NOMO-1 treated with DMSO at 0.1 percent for 48 hours (cell line): ENCODE results near the gene NAA15.
"Not testable (repeated sequence)": the region's sequence is repeated elsewhere in the genome, so short reads cannot be mapped to it uniquely, and the experiment has no call there.

Experiments
- DNase-seq: peaks from one replicate; lab custom pipeline; 2025; ENCODE audit not compliant: unreplicated experiment; lab: John Stamatoyannopoulos, UW

NAA15 gene

DNA sequence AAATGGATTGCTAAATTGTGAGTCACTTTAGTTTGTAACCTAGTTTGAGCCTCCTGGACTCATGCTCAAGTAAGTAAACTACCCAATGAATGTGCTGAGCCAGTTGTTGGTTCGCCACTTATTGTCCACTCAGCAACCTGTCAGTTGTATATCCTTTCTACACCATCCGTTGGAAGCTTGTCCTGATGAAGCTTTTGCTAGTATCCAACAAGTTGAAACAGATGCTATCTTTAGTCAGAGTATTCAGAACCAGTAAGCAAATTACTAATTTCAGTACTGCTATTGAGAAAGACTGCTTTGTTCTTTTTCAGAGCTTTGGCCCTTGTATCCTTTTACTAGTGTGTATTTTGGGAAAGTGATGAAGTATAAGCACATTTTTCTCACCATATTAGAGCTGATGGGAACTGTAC lies 4.3 kb upstream of the NAA15 start:
- peak; percentile 45 for DNase-seq

DNA sequence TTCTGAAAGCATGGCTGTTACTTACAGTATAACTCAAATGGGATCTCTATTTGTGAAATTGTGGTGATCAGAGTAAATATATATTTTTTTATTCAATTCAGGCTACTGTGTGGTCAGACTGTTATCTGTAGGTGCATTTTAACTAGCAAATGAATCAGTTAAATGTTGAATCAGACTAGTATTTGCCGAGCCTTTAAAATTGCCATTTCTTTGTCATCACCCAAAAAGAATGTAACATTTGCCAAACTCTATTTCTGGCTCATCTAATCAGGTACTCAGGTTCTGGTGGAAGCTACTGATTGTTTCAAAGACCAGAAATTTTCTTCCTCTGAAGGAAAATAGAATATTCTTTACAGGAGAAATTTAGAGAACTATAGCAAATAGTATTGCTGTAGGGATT lies 1.8 kb upstream of the NAA15 start:
- no peak for DNase-seq

DNA sequence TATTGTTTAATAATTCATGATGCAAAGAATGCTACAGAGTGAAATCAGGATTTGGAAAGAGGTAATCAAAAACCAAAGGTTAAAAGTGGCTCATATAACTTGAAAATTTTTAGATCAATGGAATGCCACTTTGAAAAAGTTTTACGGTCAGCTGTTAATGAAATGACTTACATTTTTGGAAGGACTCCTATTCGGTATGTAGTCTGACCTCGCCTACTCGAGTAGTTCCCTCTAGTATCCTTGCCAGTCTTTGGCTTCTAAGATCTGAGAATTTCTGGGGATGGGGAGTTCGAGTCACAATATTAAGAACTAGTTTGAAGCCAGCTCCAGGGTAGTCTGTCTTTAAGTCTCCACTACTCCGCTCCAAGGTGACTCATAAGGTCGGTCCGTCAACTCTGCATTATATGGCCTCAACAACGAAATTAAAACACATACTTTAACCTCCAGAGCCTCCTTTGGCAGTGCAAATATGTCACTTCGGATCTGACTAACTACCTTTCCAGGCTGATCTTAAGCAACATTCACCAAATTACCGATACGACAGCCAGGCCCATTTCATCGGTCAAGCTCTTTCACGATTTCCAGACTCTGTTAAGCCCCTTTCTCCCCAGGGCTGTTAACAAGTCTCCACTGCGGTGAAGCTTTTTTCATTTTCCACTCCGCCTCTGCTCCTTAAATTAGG lies 733 bp upstream of the NAA15 start:
- peak; percentile 47 for DNase-seq

GRCh38 chr4:139301821-139302611 lies 711 bp downstream of the NAA15 start, which contains the start of gene NDUFC1:
TSS of gene NDUFC1 (minus strand) at chr4:139302477. CDS start at chr4:139295798, 6,679 bp downstream.
- DNase-seq = peak; percentile 64

GRCh38 chr4:139304920-139305319 lies 3.6 kb downstream of the NAA15 start:
- no peak for DNase-seq

DNA sequence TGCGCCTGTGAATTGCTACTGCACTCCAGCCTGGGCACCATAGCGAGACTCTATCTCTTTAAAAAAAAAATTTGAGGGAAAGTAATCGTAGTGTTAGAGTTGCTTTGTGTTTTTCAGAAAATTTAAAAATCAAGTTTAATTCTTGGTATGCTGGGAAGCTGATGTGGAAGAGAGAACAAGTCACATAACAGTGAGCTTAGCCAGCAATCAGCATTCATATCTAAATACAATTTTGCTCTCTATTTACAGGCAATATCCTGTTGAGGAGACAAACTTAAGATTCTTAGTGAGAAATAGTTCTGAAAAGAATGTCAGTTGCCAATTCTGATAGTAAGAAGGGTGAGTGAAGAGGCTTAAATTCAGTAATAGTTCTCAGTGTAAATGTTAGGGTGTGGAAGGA lies 10.6 kb downstream of the NAA15 start:
- DNase-seq = no peak

- peak; percentile 72 for DNase-seq
These were observed 11.4 kb downstream of the NAA15 start for GRCh38 chr4:139312552-139313332.

GRCh38 chr4:139313414-139313813 lies 12.1 kb downstream of the NAA15 start:
- DNase-seq = not testable (repeated sequence)

DNA sequence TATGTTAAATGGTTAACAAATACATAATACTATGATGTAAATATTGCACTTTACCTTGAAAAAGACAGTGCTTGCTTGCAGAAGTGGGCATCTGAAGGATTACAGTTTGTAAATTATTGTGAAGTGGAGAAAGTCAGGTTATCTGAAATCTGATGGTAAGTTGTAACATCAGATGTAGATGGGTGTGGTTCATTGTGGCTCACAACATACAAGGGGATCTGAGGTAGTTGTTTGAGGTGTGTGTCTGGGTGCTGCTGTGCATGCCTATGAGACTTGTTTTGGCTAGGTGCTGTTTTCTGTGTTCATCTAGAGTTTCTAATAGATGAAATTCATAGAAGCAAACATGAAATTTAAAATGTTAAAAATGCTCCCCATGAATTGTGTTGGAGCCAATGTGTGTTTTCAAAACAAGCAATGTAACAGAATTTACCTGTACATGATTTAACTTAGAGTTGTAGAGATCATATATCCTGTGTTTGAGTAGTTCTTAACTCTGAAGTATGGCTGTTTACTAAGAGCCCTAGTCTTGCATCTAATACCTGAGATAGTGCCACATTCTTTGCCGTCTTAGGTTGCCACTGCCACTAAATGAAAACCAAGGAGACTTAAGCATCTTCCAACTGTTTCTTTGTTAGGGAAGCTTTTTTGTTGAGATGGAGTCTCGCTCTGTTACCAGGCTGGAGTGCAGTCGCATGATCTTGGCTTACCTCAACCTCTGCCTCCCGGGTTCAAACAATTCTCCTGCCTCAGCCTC lies 12.9 kb downstream of the NAA15 start:
- no peak for DNase-seq

DNA sequence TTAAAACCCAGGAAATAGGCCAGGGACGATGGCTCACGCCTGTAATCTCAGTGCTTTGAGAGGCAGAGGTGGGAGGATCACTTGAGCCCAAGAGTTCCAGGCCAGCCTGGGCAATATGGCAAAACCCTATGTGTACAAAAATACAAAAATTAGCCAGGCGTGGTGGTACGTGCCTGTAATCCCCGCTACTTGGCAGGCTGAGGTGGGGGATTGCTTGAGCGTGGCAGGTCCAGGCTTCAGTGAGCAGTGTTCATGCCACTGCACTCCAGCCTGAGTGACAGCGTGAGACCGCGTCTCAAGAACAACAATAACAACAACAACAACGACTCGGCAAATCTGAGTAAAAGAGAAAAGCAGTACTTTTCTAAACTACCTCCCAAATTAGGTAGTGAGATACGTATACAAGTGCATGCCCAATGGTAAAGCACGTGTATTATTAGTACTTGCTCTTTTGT lies 13.9 kb downstream of the NAA15 start:
- no peak for DNase-seq

DNA sequence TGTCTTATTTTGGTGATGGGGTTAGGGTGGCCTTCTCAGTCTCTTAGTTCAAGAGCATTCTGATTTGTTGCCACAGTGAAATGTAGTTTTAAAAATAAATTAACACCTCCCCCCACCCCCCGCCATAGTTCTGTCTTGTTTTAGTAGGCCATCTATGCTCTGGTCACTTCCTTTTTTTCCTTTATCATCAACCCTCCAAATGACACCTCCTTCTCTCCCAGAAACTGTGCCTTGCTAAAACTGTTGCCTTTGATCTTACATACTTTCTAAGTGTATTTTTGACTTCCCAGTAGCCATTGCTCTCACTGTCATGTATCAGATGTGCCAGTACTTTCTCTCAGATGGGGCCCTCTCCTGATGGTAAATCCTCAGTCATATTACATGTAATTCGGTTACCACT lies 15.4 kb downstream of the NAA15 start:
- DNase-seq = peak; percentile 6

GRCh38 chr4:139317635-139318034 lies 16.3 kb downstream of the NAA15 start:
- DNase-seq = no peak

DNA sequence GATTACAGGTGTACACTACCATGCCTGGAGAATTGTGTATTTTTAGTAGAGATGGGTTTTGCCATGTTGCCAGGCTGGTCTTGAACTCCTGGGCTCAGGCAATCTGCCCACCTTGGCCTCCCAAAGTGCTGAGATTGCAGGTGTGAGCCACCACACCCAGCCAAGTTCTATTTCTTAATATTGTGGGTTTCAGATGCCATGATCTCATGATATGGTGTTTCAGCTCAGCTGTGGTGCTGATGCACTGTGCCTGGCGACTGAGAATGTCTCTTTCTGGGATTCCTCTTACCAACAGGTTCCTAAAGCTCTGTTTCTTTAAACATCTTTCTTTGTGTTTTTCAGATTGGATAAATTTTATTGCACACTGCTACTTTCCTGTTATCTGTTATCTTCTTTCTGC lies 18.3 kb downstream of the NAA15 start:
- no peak for DNase-seq

DNA sequence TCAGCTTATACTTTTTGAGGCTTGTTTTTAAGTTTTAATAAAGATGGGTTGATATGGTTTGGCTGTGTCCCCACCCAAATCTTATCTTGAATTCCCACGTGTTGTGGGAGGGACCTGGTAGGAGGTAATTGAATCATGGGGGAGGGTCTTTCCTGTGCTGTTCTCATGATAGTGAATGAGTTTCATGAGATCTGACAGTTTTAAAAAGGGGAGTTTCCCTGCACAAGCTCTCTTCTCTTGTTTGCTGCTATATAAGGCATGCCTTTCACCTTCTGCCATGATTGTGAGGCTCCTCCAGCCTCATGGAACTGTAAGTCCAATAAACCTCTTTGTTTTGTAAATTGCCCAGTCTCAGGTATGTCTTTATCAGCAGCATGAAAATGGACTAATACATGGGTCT lies 20.8 kb downstream of the NAA15 start:
- not testable (repeated sequence) for DNase-seq

DNA sequence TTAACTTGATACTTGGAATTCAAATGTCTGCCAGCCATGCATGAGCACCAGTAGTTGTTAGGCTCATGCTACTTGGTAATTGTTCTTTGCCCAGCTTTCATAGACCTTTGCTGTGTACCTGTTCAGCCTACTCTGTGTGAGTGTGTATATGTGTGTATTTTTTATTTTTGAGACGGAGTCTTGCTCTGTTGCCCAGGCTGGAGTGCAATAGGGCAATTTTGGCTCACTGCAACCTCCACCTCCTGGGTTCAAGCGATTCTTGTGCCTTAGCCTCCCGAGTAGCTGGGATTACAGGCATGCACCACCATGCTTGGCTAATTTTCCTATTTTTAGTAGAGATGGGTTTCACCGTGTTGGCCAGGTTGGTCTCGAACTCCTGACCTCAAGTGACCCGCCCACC lies 21.2 kb downstream of the NAA15 start:
- DNase-seq = not testable (repeated sequence)

DNA sequence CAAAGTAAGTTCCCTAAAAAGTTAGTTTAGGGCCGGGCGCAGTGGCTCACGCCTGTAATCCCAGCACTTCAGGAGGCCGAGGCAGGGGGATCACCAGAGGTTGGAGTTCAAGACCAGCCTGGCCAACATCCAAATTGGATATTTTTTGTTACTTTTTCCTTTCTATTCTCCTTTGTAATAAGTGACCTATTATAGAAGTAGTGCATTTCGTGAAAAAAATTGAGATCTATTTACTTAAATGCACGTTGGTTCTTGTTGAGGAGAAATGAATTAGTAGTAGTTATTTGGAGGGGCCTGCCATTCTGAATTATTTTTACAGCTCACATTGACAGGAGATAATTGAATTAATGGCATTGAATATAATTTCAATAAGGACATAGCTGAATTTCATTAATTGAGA lies 23.3 kb downstream of the NAA15 start:
- DNase-seq = no peak

DNA sequence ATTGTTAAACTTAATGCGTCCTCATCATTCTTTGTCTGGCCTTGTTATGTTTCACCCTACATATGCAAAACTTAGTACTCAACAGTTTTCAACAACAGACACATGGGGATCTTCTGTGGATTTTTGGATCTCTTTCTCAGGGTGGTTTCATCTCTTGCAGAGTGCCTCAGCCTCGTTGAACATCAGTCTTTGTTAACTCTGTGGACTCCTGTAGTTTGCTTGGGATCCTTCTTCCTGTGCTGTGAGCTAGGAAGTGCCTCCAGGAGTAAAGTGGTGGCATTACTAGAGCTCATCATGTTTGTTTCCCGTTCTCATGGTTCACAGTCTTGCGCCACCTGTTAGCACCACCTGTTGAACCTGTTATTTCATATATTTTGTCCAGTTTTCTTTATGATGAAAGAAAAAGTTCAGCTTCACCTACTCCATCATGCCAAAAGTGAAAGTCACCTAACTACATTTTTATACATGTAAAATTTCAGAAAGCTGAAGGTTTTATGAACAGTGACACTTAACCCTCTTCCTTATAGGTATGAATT lies 28.4 kb downstream of the NAA15 start:
- no peak for DNase-seq

- no peak for DNase-seq
These were observed 29.0 kb downstream of the NAA15 start for GRCh38 chr4:139330283-139330682.

GRCh38 chr4:139331185-139331584 lies 29.9 kb downstream of the NAA15 start:
- no peak for DNase-seq

DNA sequence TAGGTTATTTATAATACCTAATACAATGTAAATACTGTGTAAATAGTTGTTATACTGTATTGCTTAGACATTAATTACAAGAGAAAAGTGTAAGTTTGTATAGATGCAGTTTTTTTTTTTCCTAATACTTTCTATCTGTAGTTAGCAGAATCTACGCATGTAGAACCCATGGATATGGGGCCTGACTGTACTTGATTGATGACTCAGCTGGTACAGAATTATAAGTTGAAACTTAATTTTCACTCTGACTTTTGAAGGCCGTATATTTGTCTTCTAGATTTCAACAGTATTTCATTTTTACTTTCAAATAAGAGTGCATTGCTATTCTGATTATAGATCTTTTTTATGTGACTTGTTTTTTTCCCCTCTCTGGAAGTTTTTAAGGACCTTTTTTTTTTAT lies 31.7 kb downstream of the NAA15 start:
- no peak for DNase-seq

DNA sequence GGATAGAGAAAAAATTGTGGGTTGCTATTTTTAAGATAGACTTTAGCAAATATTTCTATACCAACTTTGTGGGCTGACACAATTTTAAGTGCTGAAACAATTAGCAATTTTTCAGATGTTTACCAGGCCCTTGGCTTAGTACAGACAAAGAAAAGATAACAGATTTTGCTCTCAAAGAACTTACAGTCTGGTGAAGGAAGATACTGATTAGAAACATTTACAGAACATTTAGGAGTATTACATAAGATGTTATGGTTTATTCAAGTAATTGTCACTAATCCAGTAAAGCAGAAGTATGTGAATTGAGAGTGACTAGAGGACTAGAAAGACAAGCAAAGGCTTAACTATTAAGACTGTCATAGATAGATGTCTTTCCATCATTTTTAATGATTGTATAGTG lies 36.3 kb downstream of the NAA15 start:
- peak; percentile 70 for DNase-seq
